Measurements from ENCODE around the gene NOS1AP. TPM values are rescaled to one million over a fixed set of nuclear protein-coding genes. Genes with fewer than 3 reads are reported as not detected.

Gene NOS1AP
- total RNA-seq, 1 donor from 2014 or later, result 2.0 TPM

- no peak for DNase-seq (ENCODE audit: extremely low spot score in 2 of 2)
- TF ChIP-seq POLR2A (IDR thresholded peaks at IDR 0.05) (no peak), POLR2AphosphoS5 (IDR thresholded peaks at IDR 0.05; ENCODE audit: insufficient read depth in 1 of 2, low read depth in 1 of 2) (no peak), CTCF (IDR thresholded peaks at IDR 0.05) (no peak)
- Histone ChIP-seq H3K9me3 (no peaks in the 10 kb centered on the region), H3K27me3 (no peaks in the 10 kb centered on the region), H3K4me3 (no peak overlapping the region), H3K4me1 (no peaks in the 10 kb centered on the region), H3K27ac (no peak overlapping the region), H3K36me3 (no peaks in the 10 kb centered on the region)
- intact Hi-C loops (cut with DNase I), result loop anchor here (10.0 kb wide), 2 partner anchors 220 to 330 kb away; partner anchors contain the start of gene C1orf226
Measured at GRCh38 chr1:162055062-162055461, 14.4 kb upstream of the NOS1AP start.

- Histone ChIP-seq H3K4me3 (no peak overlapping the region), H3K9me3 (no peaks in the 10 kb centered on the region), H3K4me1 (no peaks in the 10 kb centered on the region), H3K36me3 (no peaks in the 10 kb centered on the region), H3K27me3 (no peaks in the 10 kb centered on the region), H3K27ac (no peak overlapping the region)
- intact Hi-C loops (cut with DNase I), result loop anchor here (10.0 kb wide), 2 partner anchors 219 to 329 kb away; partner anchors contain the start of gene C1orf226
- TF ChIP-seq CTCF (IDR thresholded peaks at IDR 0.05) (peak; percentile 64 to 83 (median 81)), POLR2A (IDR thresholded peaks at IDR 0.05) (no peak), POLR2AphosphoS5 (IDR thresholded peaks at IDR 0.05; ENCODE audit: insufficient read depth in 1 of 2, low read depth in 1 of 2) (no peak)
- DNase-seq (ENCODE audit: extremely low spot score in 2 of 2), result no peak
Measured at GRCh38 chr1:162056043-162056442, 13.4 kb upstream of the NOS1AP start.

- H3K27ac ChIP-seq, result no peak overlapping the region
- DNase-seq (ENCODE audit: extremely low spot score in 2 of 2), result no peak
- no peaks in the 10 kb centered on the region for H3K36me3 ChIP-seq
- no peak for TF ChIP-seq POLR2AphosphoS5 (IDR thresholded peaks at IDR 0.05; ENCODE audit: insufficient read depth in 1 of 2, low read depth in 1 of 2)
- TF ChIP-seq CTCF (IDR thresholded peaks at IDR 0.05), result no peak
- no peak for TF ChIP-seq POLR2A (IDR thresholded peaks at IDR 0.05)
- no peaks in the 10 kb centered on the region for H3K27me3 ChIP-seq
- intact Hi-C loops (cut with DNase I), result loop anchor here (10.0 kb wide), 2 partner anchors 218 to 328 kb away; partner anchors contain the start of gene C1orf226
- no peak overlapping the region for H3K4me3 ChIP-seq
- no peaks in the 10 kb centered on the region for H3K9me3 ChIP-seq
- no peaks in the 10 kb centered on the region for H3K4me1 ChIP-seq
Measured at GRCh38 chr1:162056579-162056978, 12.9 kb upstream of the NOS1AP start.

- no peaks in the 10 kb centered on the region for H3K9me3 ChIP-seq
- no peaks in the 10 kb centered on the region for H3K27me3 ChIP-seq
- H3K4me1 ChIP-seq, result no peaks in the 10 kb centered on the region
- H3K36me3 ChIP-seq, result no peaks in the 10 kb centered on the region
- H3K27ac ChIP-seq, result no peak overlapping the region
- no peak overlapping the region for H3K4me3 ChIP-seq
- intact Hi-C loops (cut with DNase I), result loop anchor here (10.0 kb wide), 2 partner anchors 215 to 325 kb away; partner anchors contain the start of gene C1orf226
- DNase-seq (ENCODE audit: extremely low spot score in 2 of 2), result no peak
- no peak for TF ChIP-seq POLR2A (IDR thresholded peaks at IDR 0.05)
- no peak for TF ChIP-seq POLR2AphosphoS5 (IDR thresholded peaks at IDR 0.05; ENCODE audit: insufficient read depth in 1 of 2, low read depth in 1 of 2)
- no peak for TF ChIP-seq CTCF (IDR thresholded peaks at IDR 0.05)
Measured at GRCh38 chr1:162059721-162060120, 9.8 kb upstream of the NOS1AP start.

- TF ChIP-seq POLR2AphosphoS5 (IDR thresholded peaks at IDR 0.05; ENCODE audit: insufficient read depth in 1 of 2, low read depth in 1 of 2) (no peak), CTCF (IDR thresholded peaks at IDR 0.05) (no peak), POLR2A (IDR thresholded peaks at IDR 0.05) (no peak)
- Histone ChIP-seq H3K27me3 (no peaks in the 10 kb centered on the region), H3K36me3 (no peaks in the 10 kb centered on the region), H3K4me3 (no peak overlapping the region), H3K9me3 (no peaks in the 10 kb centered on the region), H3K27ac (no peak overlapping the region), H3K4me1 (no peaks in the 10 kb centered on the region)
- DNase-seq (ENCODE audit: extremely low spot score in 2 of 2), result no peak
- intact Hi-C loops (cut with DNase I), result no loop called here
Measured at GRCh38 chr1:162060314-162060713, 9.2 kb upstream of the NOS1AP start.

All from vagina (tissue), 2 donors.